HEK293 (cell line): Measurements from ENCODE around the gene VSTM2A.

Experiments
- CTCF ChIA-PET: fragments of 350-600 bp; formaldehyde crosslinking; extraction: SDS; loops from one replicate; lab custom pipeline; 2021; ENCODE audit warnings: antibody characterized with exemption; lab: Yijun Ruan, JAX
- POLR2A ChIA-PET: fragments of 300-600 bp; formaldehyde crosslinking; extraction: SDS; loops from one replicate; lab custom pipeline; 2020; ENCODE audit warnings: antibody characterized with exemption, inconsistent platforms; lab: Yijun Ruan, JAX
- H3K27ac ChIP-seq: fragments of 200-500 bp; sonication (Bioruptor generic); 2 replicates; pipeline ENCODE4 v1.5.1; 2014; ENCODE audit warnings: low read depth, low read length, control low read depth, inconsistent platforms; ENCODE audit errors: extremely low read depth
- H3K36me3 ChIP-seq, 2 experiments: fragments of 200-500 bp in 1 of 2; sonication (Bioruptor generic) in 1 of 2; 1 replicate in 1 of 2; 2 replicates in 1 of 2; pipeline ENCODE4 v1.5.1; 2014 to 2017; ENCODE audit warnings: inconsistent platforms in 2 of 2, low read length in 2 of 2; ENCODE audit not compliant: control insufficient read depth in 2 of 2, insufficient read depth in 1 of 2
- H3K4me1 ChIP-seq: fragments of 200-500 bp; sonication (Bioruptor generic); 2 replicates; pipeline ENCODE4 v1.5.1; 2014; ENCODE audit warnings: mild to moderate bottlenecking, low read length, inconsistent platforms; ENCODE audit not compliant: control insufficient read depth, insufficient read depth
- H3K4me3 ChIP-seq: 2 replicates; pipeline ENCODE4 v1.5.1; 2011; ENCODE audit warnings: low read depth, mild to moderate bottlenecking, control low read depth, low read length, moderate library complexity
- H3K9me3 ChIP-seq: fragments of 200-500 bp; sonication (Bioruptor generic); 2 replicates; pipeline ENCODE4 v1.5.1; 2014; ENCODE audit warnings: low read depth, low read length, inconsistent platforms; ENCODE audit not compliant: control insufficient read depth, insufficient read depth
- GLI2 ChIP-seq: fragments of 450-650 bp; formaldehyde crosslinking; IDR thresholded peaks from 2 replicates; pipeline ENCODE4; 2017; ENCODE audit warnings: missing biosample characterization, missing genetic modification characterization, low read depth, borderline replicate concordance
- MEIS1 ChIP-seq: sonication (generic); formaldehyde crosslinking; IDR thresholded peaks from 2 replicates; pipeline ENCODE4 v1.8.1; 2022; ENCODE audit warnings: missing genetic modification reagents, mild to moderate bottlenecking, borderline replicate concordance
- MZF1 ChIP-seq: fragments of 450-650 bp; formaldehyde crosslinking; IDR thresholded peaks from 2 replicates; pipeline ENCODE4 v1.5.1; 2017; ENCODE audit warnings: missing biosample characterization, missing genetic modification characterization, borderline replicate concordance
- PRDM1 ChIP-seq: fragments of 450-650 bp; formaldehyde crosslinking; IDR thresholded peaks from 2 replicates; pipeline ENCODE4; 2016; ENCODE audit warnings: missing biosample characterization, missing genetic modification characterization
- RBAK ChIP-seq: fragments of 450-650 bp; formaldehyde crosslinking; IDR thresholded peaks from 2 replicates; pipeline ENCODE4 v1.5.1; 2016; ENCODE audit warnings: missing biosample characterization, missing genetic modification characterization
- SP3 ChIP-seq: fragments of 450-650 bp; formaldehyde crosslinking; IDR thresholded peaks from 2 replicates; pipeline ENCODE4 v1.5.1; 2016; ENCODE audit warnings: missing biosample characterization, missing genetic modification characterization
- TRIM28 ChIP-seq: IDR thresholded peaks from 2 replicates; pipeline ENCODE4 v1.6.1; 2011; ENCODE audit warnings: low read length, control low read depth, borderline replicate concordance
- ZBTB21 ChIP-seq: fragments of 450-650 bp; formaldehyde crosslinking; IDR thresholded peaks from 2 replicates; pipeline ENCODE4 v1.5.1; 2017; ENCODE audit warnings: missing biosample characterization, missing genetic modification characterization
- ZFHX2 ChIP-seq: fragments of 450-650 bp; formaldehyde crosslinking; conservative IDR thresholded peaks from 2 replicates; pipeline ENCODE4 v1.5.1; 2016; ENCODE audit warnings: missing biosample characterization, missing genetic modification characterization
- ZNF114 ChIP-seq: fragments of 450-650 bp; formaldehyde crosslinking; IDR thresholded peaks from 2 replicates; pipeline ENCODE4 v1.5.0; 2017; ENCODE audit warnings: missing biosample characterization, missing genetic modification characterization
- ZNF184 ChIP-seq: fragments of 450-650 bp; IDR thresholded peaks from 2 replicates; pipeline ENCODE4 v1.5.1; 2018; ENCODE audit warnings: missing biosample characterization, mild to moderate bottlenecking, missing genetic modification characterization
- ZNF416 ChIP-seq: fragments of 450-650 bp; formaldehyde crosslinking; IDR thresholded peaks from 2 replicates; pipeline ENCODE4 v1.5.1; 2016; ENCODE audit warnings: missing biosample characterization, missing genetic modification characterization
- ZNF423 ChIP-seq: fragments of 450-650 bp; formaldehyde crosslinking; IDR thresholded peaks from 2 replicates; pipeline ENCODE4 v1.5.1; 2016; ENCODE audit warnings: missing biosample characterization, missing genetic modification characterization
- ZNF426 ChIP-seq: fragments of 450-650 bp; formaldehyde crosslinking; IDR thresholded peaks from 2 replicates; pipeline ENCODE4 v1.5.1; 2017; ENCODE audit warnings: missing biosample characterization, missing genetic modification characterization, mild to moderate bottlenecking, inconsistent platforms, moderate library complexity
- ZNF529 ChIP-seq: fragments of 450-650 bp; formaldehyde crosslinking; IDR thresholded peaks from 2 replicates; pipeline ENCODE4 v1.5.1; 2017; ENCODE audit warnings: missing genetic modification characterization, missing biosample characterization; ENCODE audit not compliant: insufficient replicate concordance
- ZNF560 ChIP-seq: fragments of 450-650 bp; formaldehyde crosslinking; IDR thresholded peaks from 2 replicates; pipeline ENCODE4 v1.5.1; 2017; ENCODE audit warnings: missing biosample characterization, missing genetic modification characterization, borderline replicate concordance
- ZNF561 ChIP-seq: fragments of 450-650 bp; IDR thresholded peaks from 2 replicates; pipeline ENCODE4 v1.5.1; 2018; ENCODE audit warnings: missing biosample characterization, missing genetic modification characterization, borderline replicate concordance
- ZNF596 ChIP-seq: fragments of 450-650 bp; IDR thresholded peaks from 2 replicates; pipeline ENCODE4 v1.5.0; 2018; ENCODE audit warnings: missing biosample characterization, mild to moderate bottlenecking, missing genetic modification characterization, moderate library complexity
- ZNF629 ChIP-seq: fragments of 450-650 bp; formaldehyde crosslinking; IDR thresholded peaks from 2 replicates; pipeline ENCODE4 v1.5.1; 2017; ENCODE audit warnings: missing biosample characterization, missing genetic modification characterization
- ZNF777 ChIP-seq: fragments of 450-650 bp; formaldehyde crosslinking; IDR thresholded peaks from 2 replicates; pipeline ENCODE4 v1.5.1; 2017; ENCODE audit warnings: missing biosample characterization, missing genetic modification characterization, borderline replicate concordance
- TF ChIP-seq, protein P1 (sequence below): fragments of 450-650 bp; formaldehyde crosslinking; IDR thresholded peaks from 2 replicates; pipeline ENCODE4 v1.5.0; 2017; ENCODE audit warnings: missing biosample characterization, missing genetic modification characterization, borderline replicate concordance
- TF ChIP-seq, protein P2 (sequence below): fragments of 450-650 bp; formaldehyde crosslinking; IDR thresholded peaks from 2 replicates; pipeline ENCODE4 v1.5.1; 2016; ENCODE audit warnings: missing biosample characterization, missing genetic modification characterization
- TF ChIP-seq, protein P3 (sequence below): fragments of 450-650 bp; formaldehyde crosslinking; IDR thresholded peaks from 2 replicates; pipeline ENCODE4 v1.5.1; 2016; ENCODE audit warnings: missing biosample characterization, missing genetic modification characterization, low read depth
- TF ChIP-seq, protein P4 (sequence below): fragments of 450-650 bp; formaldehyde crosslinking; IDR thresholded peaks from 2 replicates; pipeline ENCODE4 v1.5.1; 2016; ENCODE audit warnings: missing biosample characterization, missing genetic modification characterization

VSTM2A gene

DNA sequence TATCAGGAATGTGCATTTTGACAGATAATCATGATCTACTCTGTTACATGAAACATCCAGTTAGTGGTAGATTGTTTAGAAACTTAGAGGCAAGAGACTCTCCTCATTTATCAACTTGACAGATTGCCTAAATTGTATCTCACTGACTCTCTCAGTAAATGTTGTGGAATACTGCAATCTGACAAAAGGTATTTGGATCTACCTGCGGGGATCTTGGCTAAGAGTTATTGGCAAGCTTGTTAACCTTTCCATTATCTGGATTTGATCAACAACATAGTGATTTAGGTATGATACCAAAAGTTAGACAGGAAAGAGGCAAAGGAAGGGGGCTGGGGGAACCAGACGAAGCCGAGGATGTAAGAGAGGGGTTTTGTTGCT, 2.0 kb downstream of the VSTM2A start (continued):
- TF ChIP-seq, protein P1, sequence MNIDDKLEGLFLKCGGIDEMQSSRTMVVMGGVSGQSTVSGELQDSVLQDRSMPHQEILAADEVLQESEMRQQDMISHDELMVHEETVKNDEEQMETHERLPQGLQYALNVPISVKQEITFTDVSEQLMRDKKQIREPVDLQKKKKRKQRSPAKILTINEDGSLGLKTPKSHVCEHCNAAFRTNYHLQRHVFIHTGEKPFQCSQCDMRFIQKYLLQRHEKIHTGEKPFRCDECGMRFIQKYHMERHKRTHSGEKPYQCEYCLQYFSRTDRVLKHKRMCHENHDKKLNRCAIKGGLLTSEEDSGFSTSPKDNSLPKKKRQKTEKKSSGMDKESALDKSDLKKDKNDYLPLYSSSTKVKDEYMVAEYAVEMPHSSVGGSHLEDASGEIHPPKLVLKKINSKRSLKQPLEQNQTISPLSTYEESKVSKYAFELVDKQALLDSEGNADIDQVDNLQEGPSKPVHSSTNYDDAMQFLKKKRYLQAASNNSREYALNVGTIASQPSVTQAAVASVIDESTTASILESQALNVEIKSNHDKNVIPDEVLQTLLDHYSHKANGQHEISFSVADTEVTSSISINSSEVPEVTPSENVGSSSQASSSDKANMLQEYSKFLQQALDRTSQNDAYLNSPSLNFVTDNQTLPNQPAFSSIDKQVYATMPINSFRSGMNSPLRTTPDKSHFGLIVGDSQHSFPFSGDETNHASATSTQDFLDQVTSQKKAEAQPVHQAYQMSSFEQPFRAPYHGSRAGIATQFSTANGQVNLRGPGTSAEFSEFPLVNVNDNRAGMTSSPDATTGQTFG (tag by site-specific recombination) = no peak
- no peak for TF ChIP-seq ZNF560 (tag by site-specific recombination)
- no peak for TF ChIP-seq ZNF416 (tag by site-specific recombination)
- no peak for TF ChIP-seq MEIS1
- TF ChIP-seq, protein P2, sequence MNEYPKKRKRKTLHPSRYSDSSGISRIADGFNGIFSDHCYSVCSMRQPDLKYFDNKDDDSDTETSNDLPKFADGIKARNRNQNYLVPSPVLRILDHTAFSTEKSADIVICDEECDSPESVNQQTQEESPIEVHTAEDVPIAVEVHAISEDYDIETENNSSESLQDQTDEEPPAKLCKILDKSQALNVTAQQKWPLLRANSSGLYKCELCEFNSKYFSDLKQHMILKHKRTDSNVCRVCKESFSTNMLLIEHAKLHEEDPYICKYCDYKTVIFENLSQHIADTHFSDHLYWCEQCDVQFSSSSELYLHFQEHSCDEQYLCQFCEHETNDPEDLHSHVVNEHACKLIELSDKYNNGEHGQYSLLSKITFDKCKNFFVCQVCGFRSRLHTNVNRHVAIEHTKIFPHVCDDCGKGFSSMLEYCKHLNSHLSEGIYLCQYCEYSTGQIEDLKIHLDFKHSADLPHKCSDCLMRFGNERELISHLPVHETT (tag by site-specific recombination) = no peak
- no peak for TF ChIP-seq ZNF629
- no peak for TF ChIP-seq ZNF114 (tag by site-specific recombination)
- TF ChIP-seq ZNF529 (tag by site-specific recombination) = no peak
- TF ChIP-seq ZNF423 (tag by site-specific recombination) = no peak

DNA sequence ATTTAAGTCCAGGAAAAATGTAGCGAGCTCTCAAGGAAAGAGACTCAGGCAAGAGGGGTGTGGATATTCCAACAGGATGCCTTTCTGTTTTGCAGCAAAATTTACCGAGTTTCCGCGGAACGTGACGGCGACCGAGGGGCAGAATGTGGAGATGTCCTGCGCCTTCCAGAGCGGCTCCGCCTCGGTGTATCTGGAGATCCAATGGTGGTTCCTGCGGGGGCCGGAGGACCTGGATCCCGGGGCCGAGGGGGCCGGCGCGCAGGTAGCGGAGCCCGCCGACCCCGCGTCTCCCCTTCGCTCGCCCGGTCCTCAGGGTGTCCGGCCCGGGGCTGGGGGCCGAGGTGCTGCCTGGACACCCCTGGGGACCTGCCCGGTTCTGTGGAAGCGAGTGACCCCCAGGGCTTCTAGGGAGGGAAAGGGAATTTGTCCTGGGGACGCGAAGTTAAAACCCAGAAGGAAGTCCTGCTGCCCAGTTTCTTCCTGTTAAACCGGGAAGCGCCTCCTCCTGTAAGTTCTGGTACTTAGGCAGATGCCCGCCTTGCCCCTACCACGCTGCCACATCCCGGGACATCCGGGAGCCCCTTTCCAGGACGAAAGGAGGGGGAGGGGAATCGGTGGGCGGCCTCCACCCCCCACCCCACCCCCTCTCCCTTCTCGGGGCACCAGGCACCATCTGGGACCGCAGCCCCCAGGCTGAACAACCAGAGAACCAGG, 2.5 kb downstream of the VSTM2A start:
- no peaks in the 10 kb centered on the region for H3K9me3 ChIP-seq
- TF ChIP-seq, protein P3, sequence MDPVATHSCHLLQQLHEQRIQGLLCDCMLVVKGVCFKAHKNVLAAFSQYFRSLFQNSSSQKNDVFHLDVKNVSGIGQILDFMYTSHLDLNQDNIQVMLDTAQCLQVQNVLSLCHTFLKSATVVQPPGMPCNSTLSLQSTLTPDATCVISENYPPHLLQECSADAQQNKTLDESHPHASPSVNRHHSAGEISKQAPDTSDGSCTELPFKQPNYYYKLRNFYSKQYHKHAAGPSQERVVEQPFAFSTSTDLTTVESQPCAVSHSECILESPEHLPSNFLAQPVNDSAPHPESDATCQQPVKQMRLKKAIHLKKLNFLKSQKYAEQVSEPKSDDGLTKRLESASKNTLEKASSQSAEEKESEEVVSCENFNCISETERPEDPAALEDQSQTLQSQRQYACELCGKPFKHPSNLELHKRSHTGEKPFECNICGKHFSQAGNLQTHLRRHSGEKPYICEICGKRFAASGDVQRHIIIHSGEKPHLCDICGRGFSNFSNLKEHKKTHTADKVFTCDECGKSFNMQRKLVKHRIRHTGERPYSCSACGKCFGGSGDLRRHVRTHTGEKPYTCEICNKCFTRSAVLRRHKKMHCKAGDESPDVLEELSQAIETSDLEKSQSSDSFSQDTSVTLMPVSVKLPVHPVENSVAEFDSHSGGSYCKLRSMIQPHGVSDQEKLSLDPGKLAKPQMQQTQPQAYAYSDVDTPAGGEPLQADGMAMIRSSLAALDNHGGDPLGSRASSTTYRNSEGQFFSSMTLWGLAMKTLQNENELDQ (tag by site-specific recombination) = no peak
- no peaks in the 10 kb centered on the region for H3K4me1 ChIP-seq
- H3K27ac ChIP-seq = no peak overlapping the region
- no peaks in the 10 kb centered on the region for H3K36me3 ChIP-seq
- ChIA-PET POLR2A (no interaction called here), CTCF (no interaction called here)
- no peak overlapping the region for H3K4me3 ChIP-seq

DNA sequence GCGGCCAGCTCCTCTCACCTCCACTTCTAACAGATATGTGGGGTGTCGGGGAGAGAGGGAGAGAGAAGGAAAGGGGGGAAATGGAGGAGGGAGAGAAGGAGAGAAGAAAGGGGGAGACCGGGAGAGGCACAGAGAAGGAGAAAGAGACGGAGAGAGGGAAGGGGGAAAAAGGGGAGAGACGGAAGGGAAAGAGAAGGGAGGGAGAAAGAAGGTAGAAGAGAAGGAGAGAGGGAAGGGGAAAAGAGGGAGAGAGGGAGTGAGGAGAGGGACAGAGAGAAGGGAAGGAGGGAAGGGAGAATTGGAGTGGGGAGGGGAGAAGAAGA, 3.0 kb downstream of the VSTM2A start:
- Histone ChIP-seq H3K36me3 (no peaks in the 10 kb centered on the region), H3K9me3 (no peaks in the 10 kb centered on the region), H3K4me1 (no peaks in the 10 kb centered on the region), H3K27ac (no peak overlapping the region), H3K4me3 (no peak overlapping the region)
- ChIA-PET CTCF (no interaction called here), POLR2A (no interaction called here)
- TF ChIP-seq RBAK (no peak), ZNF777 (tag by site-specific recombination) (no peak), ZNF561 (tag by site-specific recombination) (no peak), ZNF184 (tag by site-specific recombination) (no peak), PRDM1 (tag by site-specific recombination) (peak; percentile 29; the same call in 1 of the 2 replicates), ZFHX2 (tag by site-specific recombination) (no peak), ZNF426 (tag by site-specific recombination) (no peak), ZBTB21 (tag by site-specific recombination) (no peak), GLI2 (tag by site-specific recombination) (no peak), TRIM28 (no peak), MZF1 (no peak), ZNF596 (tag by site-specific recombination) (no peak), SP3 (tag by site-specific recombination) (no peak)
- TF ChIP-seq, protein P4, sequence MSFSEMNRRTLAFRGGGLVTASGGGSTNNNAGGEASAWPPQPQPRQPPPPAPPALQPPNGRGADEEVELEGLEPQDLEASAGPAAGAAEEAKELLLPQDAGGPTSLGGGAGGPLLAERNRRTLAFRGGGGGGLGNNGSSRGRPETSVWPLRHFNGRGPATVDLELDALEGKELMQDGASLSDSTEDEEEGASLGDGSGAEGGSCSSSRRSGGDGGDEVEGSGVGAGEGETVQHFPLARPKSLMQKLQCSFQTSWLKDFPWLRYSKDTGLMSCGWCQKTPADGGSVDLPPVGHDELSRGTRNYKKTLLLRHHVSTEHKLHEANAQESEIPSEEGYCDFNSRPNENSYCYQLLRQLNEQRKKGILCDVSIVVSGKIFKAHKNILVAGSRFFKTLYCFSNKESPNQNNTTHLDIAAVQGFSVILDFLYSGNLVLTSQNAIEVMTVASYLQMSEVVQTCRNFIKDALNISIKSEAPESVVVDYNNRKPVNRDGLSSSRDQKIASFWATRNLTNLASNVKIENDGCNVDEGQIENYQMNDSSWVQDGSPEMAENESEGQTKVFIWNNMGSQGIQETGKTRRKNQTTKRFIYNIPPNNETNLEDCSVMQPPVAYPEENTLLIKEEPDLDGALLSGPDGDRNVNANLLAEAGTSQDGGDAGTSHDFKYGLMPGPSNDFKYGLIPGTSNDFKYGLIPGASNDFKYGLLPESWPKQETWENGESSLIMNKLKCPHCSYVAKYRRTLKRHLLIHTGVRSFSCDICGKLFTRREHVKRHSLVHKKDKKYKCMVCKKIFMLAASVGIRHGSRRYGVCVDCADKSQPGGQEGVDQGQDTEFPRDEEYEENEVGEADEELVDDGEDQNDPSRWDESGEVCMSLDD (tag by site-specific recombination) = no peak
